Neural progenitor cell (in vitro differentiated cells): ENCODE data around the gene LRIG2.
"Not testable (repeated sequence)": the region's sequence is repeated elsewhere in the genome, so short reads cannot be mapped to it uniquely, and the experiment has no call there.

ENCODE experiments used
- EZH2phosphoT487 ChIP-seq: fragments of 200-600 bp; sonication (generic); IDR thresholded peaks from 2 replicates; pipeline ENCODE4 v1.6.1; 2017; ENCODE audit warnings: antibody characterized with exemption
- TF ChIP-seq, protein P1 (sequence below): fragments of 200-600 bp; sonication (generic); IDR thresholded peaks from 2 replicates; pipeline ENCODE4 v1.5.1; 2017; ENCODE audit warnings: antibody characterized with exemption, mild to moderate bottlenecking

DNA sequence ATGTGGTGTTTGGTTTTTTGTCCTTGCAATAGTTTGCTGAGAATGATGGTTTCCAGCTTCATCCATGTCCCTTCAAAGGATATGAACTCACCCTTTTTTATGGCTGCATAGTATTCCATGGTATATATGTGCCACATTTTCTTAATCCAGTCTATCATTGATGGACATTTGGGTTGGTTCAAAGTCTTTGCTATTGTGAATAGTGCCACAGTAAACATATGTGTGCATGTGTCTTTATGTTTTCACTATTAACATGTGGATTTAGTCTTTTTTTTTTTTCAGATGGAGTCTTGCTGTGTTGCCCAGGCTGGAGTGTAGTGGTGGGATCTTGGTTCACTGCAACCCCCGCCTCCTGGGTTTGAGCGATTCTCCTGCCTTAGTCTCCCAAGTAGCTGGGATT lies 5.0 kb downstream of the LRIG2 start:
- TF ChIP-seq EZH2phosphoT487: not testable (repeated sequence)
- TF ChIP-seq, protein P1, sequence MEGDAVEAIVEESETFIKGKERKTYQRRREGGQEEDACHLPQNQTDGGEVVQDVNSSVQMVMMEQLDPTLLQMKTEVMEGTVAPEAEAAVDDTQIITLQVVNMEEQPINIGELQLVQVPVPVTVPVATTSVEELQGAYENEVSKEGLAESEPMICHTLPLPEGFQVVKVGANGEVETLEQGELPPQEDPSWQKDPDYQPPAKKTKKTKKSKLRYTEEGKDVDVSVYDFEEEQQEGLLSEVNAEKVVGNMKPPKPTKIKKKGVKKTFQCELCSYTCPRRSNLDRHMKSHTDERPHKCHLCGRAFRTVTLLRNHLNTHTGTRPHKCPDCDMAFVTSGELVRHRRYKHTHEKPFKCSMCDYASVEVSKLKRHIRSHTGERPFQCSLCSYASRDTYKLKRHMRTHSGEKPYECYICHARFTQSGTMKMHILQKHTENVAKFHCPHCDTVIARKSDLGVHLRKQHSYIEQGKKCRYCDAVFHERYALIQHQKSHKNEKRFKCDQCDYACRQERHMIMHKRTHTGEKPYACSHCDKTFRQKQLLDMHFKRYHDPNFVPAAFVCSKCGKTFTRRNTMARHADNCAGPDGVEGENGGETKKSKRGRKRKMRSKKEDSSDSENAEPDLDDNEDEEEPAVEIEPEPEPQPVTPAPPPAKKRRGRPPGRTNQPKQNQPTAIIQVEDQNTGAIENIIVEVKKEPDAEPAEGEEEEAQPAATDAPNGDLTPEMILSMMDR: not testable (repeated sequence)
